ENCODE measurements around the gene TRMT11. TPM values are rescaled to one million over a fixed set of nuclear protein-coding genes. Genes with fewer than 3 reads are reported as not detected.

The TRMT11 gene
- total and polyA plus RNA-seq, 10 of the 15 experiments (the other 5 are each of a cell fraction or from before 2014, with no cell fraction given), result 34.0 to 81.1 (median 43.7) TPM

DNA sequence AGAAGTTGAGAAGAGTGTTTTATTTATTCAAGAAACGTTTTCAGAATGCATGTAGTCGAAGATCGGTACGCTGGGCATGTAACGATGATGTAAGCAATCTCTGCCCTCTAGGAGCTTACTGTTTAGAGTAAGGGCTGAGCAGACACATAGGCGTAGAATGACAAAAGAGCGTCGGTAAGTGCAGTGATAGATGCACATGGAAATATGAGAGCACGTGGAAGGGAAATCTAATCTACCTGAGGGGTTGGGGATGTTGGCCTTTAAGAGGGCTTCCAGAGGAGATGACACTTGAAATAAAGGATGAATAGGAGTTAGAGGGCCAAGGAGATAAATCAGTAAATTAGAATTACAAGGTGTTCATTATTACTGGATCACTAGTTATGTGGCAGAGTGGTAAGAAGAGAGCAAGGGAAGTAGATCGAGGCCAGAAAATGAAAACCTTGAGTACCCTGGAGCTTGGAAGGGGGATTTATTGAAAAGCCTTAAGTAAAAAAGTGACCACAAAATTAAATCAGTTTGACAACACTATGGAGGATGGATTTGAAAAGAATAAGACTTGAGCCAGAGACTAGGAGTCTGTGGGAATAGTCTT lies 782 bp downstream of the TRMT11 start (continued):
- TF ChIP-seq, protein P1, sequence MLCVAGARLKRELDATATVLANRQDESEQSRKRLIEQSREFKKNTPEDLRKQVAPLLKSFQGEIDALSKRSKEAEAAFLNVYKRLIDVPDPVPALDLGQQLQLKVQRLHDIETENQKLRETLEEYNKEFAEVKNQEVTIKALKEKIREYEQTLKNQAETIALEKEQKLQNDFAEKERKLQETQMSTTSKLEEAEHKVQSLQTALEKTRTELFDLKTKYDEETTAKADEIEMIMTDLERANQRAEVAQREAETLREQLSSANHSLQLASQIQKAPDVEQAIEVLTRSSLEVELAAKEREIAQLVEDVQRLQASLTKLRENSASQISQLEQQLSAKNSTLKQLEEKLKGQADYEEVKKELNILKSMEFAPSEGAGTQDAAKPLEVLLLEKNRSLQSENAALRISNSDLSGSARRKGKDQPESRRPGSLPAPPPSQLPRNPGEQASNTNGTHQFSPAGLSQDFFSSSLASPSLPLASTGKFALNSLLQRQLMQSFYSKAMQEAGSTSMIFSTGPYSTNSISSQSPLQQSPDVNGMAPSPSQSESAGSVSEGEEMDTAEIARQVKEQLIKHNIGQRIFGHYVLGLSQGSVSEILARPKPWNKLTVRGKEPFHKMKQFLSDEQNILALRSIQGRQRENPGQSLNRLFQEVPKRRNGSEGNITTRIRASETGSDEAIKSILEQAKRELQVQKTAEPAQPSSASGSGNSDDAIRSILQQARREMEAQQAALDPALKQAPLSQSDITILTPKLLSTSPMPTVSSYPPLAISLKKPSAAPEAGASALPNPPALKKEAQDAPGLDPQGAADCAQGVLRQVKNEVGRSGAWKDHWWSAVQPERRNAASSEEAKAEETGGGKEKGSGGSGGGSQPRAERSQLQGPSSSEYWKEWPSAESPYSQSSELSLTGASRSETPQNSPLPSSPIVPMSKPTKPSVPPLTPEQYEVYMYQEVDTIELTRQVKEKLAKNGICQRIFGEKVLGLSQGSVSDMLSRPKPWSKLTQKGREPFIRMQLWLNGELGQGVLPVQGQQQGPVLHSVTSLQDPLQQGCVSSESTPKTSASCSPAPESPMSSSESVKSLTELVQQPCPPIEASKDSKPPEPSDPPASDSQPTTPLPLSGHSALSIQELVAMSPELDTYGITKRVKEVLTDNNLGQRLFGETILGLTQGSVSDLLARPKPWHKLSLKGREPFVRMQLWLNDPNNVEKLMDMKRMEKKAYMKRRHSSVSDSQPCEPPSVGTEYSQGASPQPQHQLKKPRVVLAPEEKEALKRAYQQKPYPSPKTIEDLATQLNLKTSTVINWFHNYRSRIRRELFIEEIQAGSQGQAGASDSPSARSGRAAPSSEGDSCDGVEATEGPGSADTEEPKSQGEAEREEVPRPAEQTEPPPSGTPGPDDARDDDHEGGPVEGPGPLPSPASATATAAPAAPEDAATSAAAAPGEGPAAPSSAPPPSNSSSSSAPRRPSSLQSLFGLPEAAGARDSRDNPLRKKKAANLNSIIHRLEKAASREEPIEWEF (IDR thresholded peaks at IDR 0.05; ENCODE audit: insufficient replicate concordance, low read depth, low read length), result no peak
- TF ChIP-seq IKZF2 (IDR thresholded peaks at IDR 0.05) (no peak), SIN3A (IDR thresholded peaks at IDR 0.05; ENCODE audit: low read depth, low read length) (no peak), BHLHE40 (IDR thresholded peaks at IDR 0.05; ENCODE audit: borderline replicate concordance in 1 of 2, low read depth in 2 of 2, low read length in 1 of 2) (no peak), SUZ12 (IDR thresholded peaks at IDR 0.05; ENCODE audit: unreplicated experiment) (no peak), ETV6 (conservative IDR thresholded peaks at IDR 0.05 in 1 of 2, IDR thresholded peaks at IDR 0.05 in 1 of 2; ENCODE audit: borderline replicate concordance in 1 of 2, low read depth in 1 of 2) (no peak), FOXM1 (IDR thresholded peaks at IDR 0.05; ENCODE audit: low read depth, low read length) (no peak), ATF7 (IDR thresholded peaks at IDR 0.05; ENCODE audit: low read depth) (peak; percentile 85), NFIC (IDR thresholded peaks at IDR 0.05; ENCODE audit: low read depth, low read length) (no peak), CBX5 (IDR thresholded peaks at IDR 0.05; ENCODE audit: low read depth) (0 out of 2 replicates have a peak, but pooled peaks have one; percentile 15), KLF5 (IDR thresholded peaks at IDR 0.05; ENCODE audit: partially characterized antibody) (no peak), BACH1 (IDR thresholded peaks at IDR 0.05; ENCODE audit: borderline replicate concordance) (no peak)
- TF ChIP-seq, protein P2, sequence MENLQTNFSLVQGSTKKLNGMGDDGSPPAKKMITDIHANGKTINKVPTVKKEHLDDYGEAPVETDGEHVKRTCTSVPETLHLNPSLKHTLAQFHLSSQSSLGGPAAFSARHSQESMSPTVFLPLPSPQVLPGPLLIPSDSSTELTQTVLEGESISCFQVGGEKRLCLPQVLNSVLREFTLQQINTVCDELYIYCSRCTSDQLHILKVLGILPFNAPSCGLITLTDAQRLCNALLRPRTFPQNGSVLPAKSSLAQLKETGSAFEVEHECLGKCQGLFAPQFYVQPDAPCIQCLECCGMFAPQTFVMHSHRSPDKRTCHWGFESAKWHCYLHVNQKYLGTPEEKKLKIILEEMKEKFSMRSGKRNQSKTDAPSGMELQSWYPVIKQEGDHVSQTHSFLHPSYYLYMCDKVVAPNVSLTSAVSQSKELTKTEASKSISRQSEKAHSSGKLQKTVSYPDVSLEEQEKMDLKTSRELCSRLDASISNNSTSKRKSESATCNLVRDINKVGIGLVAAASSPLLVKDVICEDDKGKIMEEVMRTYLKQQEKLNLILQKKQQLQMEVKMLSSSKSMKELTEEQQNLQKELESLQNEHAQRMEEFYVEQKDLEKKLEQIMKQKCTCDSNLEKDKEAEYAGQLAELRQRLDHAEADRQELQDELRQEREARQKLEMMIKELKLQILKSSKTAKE (IDR thresholded peaks at IDR 0.05; ENCODE audit: low read depth, poor library complexity, severe bottlenecking), result no peak
- TF ChIP-seq, protein P3, sequence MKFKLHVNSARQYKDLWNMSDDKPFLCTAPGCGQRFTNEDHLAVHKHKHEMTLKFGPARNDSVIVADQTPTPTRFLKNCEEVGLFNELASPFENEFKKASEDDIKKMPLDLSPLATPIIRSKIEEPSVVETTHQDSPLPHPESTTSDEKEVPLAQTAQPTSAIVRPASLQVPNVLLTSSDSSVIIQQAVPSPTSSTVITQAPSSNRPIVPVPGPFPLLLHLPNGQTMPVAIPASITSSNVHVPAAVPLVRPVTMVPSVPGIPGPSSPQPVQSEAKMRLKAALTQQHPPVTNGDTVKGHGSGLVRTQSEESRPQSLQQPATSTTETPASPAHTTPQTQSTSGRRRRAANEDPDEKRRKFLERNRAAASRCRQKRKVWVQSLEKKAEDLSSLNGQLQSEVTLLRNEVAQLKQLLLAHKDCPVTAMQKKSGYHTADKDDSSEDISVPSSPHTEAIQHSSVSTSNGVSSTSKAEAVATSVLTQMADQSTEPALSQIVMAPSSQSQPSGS (IDR thresholded peaks at IDR 0.05; ENCODE audit: low read length), result peak; percentile 56; the same call in 1 of the 2 replicates
- TF ChIP-seq, protein P4, sequence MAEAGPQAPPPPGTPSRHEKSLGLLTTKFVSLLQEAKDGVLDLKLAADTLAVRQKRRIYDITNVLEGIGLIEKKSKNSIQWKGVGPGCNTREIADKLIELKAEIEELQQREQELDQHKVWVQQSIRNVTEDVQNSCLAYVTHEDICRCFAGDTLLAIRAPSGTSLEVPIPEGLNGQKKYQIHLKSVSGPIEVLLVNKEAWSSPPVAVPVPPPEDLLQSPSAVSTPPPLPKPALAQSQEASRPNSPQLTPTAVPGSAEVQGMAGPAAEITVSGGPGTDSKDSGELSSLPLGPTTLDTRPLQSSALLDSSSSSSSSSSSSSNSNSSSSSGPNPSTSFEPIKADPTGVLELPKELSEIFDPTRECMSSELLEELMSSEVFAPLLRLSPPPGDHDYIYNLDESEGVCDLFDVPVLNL (IDR thresholded peaks at IDR 0.05; ENCODE audit: low read depth, low read length), result no peak
- TF ChIP-seq, protein P5, sequence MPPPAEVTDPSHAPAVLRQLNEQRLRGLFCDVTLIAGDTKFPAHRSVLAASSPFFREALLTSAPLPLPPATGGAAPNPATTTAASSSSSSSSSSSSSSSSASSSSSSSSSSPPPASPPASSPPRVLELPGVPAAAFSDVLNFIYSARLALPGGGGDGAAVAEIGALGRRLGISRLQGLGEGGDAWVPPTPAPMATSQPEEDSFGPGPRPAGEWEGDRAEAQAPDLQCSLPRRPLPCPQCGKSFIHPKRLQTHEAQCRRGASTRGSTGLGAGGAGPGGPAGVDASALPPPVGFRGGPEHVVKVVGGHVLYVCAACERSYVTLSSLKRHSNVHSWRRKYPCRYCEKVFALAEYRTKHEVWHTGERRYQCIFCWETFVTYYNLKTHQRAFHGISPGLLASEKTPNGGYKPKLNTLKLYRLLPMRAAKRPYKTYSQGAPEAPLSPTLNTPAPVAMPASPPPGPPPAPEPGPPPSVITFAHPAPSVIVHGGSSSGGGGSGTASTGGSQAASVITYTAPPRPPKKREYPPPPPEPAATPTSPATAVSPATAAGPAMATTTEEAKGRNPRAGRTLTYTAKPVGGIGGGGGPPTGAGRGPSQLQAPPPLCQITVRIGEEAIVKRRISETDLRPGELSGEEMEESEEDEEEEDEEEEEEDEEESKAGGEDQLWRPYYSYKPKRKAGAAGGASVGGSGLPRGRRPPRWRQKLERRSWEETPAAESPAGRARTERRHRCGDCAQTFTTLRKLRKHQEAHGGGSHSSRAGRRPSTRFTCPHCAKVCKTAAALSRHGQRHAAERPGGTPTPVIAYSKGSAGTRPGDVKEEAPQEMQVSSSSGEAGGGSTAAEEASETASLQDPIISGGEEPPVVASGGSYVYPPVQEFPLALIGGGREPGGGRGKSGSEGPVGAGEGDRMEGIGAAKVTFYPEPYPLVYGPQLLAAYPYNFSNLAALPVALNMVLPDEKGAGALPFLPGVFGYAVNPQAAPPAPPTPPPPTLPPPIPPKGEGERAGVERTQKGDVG (CRISPR knock-in tag; IDR thresholded peaks at IDR 0.05), result no peak
